Raji (cell line): Measurements from ENCODE around the gene YAP1.

Source experiments
- POLR2A ChIP-seq: IDR thresholded peaks from 2 replicates; pipeline ENCODE4 v1.6.1; 2011; ENCODE audit warnings: low read depth, low read length, control low read depth; ENCODE audit not compliant: insufficient read depth

YAP1 gene

GRCh38 chr11:102197670-102198139 is 87.5 kb downstream of the YAP1 start:
- no peak for TF ChIP-seq POLR2A

- no peak for TF ChIP-seq POLR2A
These were observed 89.4 kb downstream of the YAP1 start for GRCh38 chr11:102199673-102200072.

- no peak for TF ChIP-seq POLR2A
These were observed 91.5 kb downstream of the YAP1 start for GRCh38 chr11:102201776-102202175.

GRCh38 chr11:102202972-102203371 is 92.7 kb downstream of the YAP1 start:
- no peak for TF ChIP-seq POLR2A

- no peak for TF ChIP-seq POLR2A
These were observed 93.9 kb downstream of the YAP1 start for GRCh38 chr11:102204174-102204573.

- no peak for TF ChIP-seq POLR2A
These were observed 95.6 kb downstream of the YAP1 start for GRCh38 chr11:102205805-102206204.

GRCh38 chr11:102208835-102209234 is 98.6 kb downstream of the YAP1 start:
- no peak for TF ChIP-seq POLR2A

- no peak for TF ChIP-seq POLR2A
These were observed 104.4 kb downstream of the YAP1 start for GRCh38 chr11:102214623-102215022.

- no peak for TF ChIP-seq POLR2A
These were observed 106.3 kb downstream of the YAP1 start for GRCh38 chr11:102216433-102217075.

- no peak for TF ChIP-seq POLR2A
These were observed 110.7 kb downstream of the YAP1 start for GRCh38 chr11:102220728-102221467.

- TF ChIP-seq POLR2A, result no peak
These were observed 113.6 kb downstream of the YAP1 start for GRCh38 chr11:102223859-102224258.

GRCh38 chr11:102225689-102226568 is 115.7 kb downstream of the YAP1 start:
- no peak for TF ChIP-seq POLR2A

- TF ChIP-seq POLR2A, result no peak
These were observed 116.6 kb downstream of the YAP1 start for GRCh38 chr11:102226702-102227490.

GRCh38 chr11:102229510-102230123 is 119.4 kb downstream of the YAP1 start:
- no peak for TF ChIP-seq POLR2A

- no peak for TF ChIP-seq POLR2A
These were observed 119.9 kb downstream of the YAP1 start for GRCh38 chr11:102230186-102230585.

GRCh38 chr11:102230911-102231310 is 120.7 kb downstream of the YAP1 start:
- TF ChIP-seq POLR2A, result no peak
